Measurements from ENCODE around the gene JMJD4.

JMJD4 gene

DNA sequence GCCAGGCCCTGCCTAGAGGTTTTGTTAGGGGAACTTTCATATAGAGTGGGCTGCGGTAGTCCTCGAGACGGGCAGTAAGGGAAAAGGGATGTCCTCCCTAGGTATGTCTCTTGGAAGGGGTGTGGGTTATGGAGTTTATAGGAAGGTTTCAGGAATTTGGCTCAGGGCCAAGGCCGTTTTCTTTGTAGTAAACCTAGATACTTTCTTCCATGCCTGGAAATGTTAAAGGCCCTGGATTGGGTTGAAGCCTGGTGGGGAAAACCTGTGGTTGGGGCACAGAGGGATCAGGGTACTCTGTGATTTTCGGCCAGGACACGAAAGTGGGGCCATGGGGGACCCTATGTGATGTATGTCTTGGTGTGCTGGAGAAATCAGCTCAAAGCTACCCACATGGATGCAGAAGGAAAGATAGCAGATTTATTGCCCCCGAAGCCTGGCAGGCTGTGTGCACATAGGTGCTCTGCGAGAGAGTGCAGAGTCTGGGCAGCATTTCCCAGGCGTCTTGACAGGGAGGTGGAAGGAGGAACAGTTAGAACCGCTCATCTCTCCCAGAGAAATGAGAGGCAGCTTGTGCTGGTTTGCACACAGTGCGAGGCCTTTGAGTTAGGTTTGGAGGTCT, 1.8 kb upstream of the JMJD4 start:
- Histone ChIP-seq H3K4me1 (peaks cover 0 to 33% (median 30%) of the 10 kb centered on the region in 4 donors), H3K9me3 (no peaks in the 10 kb centered on the region), H3K36me3 (peaks cover 0 to 23% (median 12%) of the 10 kb centered on the region in 3 donors), H3K4me3 (no peak overlapping the region), H3K27me3 (no peaks in the 10 kb centered on the region), H3K27ac (no peak overlapping the region)
- no peak for DNase-seq
- TF ChIP-seq, protein P1, sequence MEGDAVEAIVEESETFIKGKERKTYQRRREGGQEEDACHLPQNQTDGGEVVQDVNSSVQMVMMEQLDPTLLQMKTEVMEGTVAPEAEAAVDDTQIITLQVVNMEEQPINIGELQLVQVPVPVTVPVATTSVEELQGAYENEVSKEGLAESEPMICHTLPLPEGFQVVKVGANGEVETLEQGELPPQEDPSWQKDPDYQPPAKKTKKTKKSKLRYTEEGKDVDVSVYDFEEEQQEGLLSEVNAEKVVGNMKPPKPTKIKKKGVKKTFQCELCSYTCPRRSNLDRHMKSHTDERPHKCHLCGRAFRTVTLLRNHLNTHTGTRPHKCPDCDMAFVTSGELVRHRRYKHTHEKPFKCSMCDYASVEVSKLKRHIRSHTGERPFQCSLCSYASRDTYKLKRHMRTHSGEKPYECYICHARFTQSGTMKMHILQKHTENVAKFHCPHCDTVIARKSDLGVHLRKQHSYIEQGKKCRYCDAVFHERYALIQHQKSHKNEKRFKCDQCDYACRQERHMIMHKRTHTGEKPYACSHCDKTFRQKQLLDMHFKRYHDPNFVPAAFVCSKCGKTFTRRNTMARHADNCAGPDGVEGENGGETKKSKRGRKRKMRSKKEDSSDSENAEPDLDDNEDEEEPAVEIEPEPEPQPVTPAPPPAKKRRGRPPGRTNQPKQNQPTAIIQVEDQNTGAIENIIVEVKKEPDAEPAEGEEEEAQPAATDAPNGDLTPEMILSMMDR (IDR thresholded peaks at IDR 0.05) = no peak
- intact Hi-C loops (cut with DNase I; ENCODE audit: low total_unique reads) = loop anchor here (10.0 kb wide), 3 partner anchors 348 to 668 kb away; partner anchors contain the start of genes ARF1, IBA57 and TRIM11

GRCh38 chr1:227735539-227736285, 610 bp upstream of the JMJD4 start:
- Histone ChIP-seq H3K36me3 (peaks cover 0 to 35% (median 16%) of the 10 kb centered on the region in 3 donors), H3K4me1 (peaks cover 0 to 38% (median 30%) of the 10 kb centered on the region in 4 donors), H3K27me3 (no peaks in the 10 kb centered on the region), H3K9me3 (no peaks in the 10 kb centered on the region), H3K4me3 (peak overlapping the region; percentile 80 to 83), H3K27ac (peak overlapping the region; percentile 87 to 88)
- TF ChIP-seq, protein P1 (IDR thresholded peaks at IDR 0.05) = no peak
- no peak for DNase-seq
- intact Hi-C loops (cut with DNase I; ENCODE audit: low total_unique reads) = loop anchor here (10.0 kb wide), 3 partner anchors 349 to 669 kb away; partner anchors contain the start of genes ARF1, IBA57 and TRIM11

DNA sequence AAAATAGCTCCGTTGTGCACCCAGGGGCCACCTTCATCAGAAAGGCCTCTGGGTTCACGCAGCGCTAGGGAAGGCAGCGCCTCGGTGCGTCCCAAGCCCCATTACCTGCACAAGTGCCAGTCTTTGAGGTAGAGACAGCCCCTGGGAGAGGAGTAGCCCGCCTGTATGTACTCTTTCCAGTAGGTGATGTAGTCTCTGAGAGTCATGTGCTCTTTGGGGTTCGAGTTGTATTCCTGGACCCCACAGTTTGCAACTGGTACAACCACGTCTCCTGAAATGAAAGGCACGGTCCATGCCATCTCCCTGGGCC, 601 bp downstream of the JMJD4 start:
- H3K36me3 ChIP-seq = peaks cover 0 to 33% (median 16%) of the 10 kb centered on the region in 3 donors
- H3K4me1 ChIP-seq = peaks cover 0 to 45% (median 37%) of the 10 kb centered on the region in 4 donors
- H3K27ac ChIP-seq = peak overlapping the region; percentile 87 to 88
- H3K4me3 ChIP-seq = peak overlapping the region; percentile 80 to 83
- H3K27me3 ChIP-seq = no peaks in the 10 kb centered on the region
- H3K9me3 ChIP-seq = no peaks in the 10 kb centered on the region
- TF ChIP-seq, protein P1 (IDR thresholded peaks at IDR 0.05) = no peak
- intact Hi-C loops (cut with DNase I; ENCODE audit: low total_unique reads) = loop anchor here (5.0 to 10.0 kb wide), 4 partner anchors 177 to 670 kb away; partner anchors contain the start of genes ARF1, IBA57 and TRIM11
- no peak for DNase-seq

- peak overlapping the region in 1 of 2 donors; percentile 88 for H3K27ac ChIP-seq
- H3K9me3 ChIP-seq = no peaks in the 10 kb centered on the region
- intact Hi-C loops (cut with DNase I; ENCODE audit: low total_unique reads) = loop anchor here (5.0 to 10.0 kb wide), 4 partner anchors 177 to 671 kb away; partner anchors contain the start of genes ARF1, IBA57 and TRIM11
- H3K4me1 ChIP-seq = peaks cover 0 to 51% (median 43%) of the 10 kb centered on the region in 4 donors
- peak overlapping the region; percentile 80 to 83 for H3K4me3 ChIP-seq
- no peak for DNase-seq
- peaks cover 0 to 30% (median 16%) of the 10 kb centered on the region in 3 donors for H3K36me3 ChIP-seq
- H3K27me3 ChIP-seq = no peaks in the 10 kb centered on the region
- TF ChIP-seq, protein P1 (IDR thresholded peaks at IDR 0.05) = no peak
Measured at GRCh38 chr1:227733751-227734545, 1.2 kb downstream of the JMJD4 start.

DNA sequence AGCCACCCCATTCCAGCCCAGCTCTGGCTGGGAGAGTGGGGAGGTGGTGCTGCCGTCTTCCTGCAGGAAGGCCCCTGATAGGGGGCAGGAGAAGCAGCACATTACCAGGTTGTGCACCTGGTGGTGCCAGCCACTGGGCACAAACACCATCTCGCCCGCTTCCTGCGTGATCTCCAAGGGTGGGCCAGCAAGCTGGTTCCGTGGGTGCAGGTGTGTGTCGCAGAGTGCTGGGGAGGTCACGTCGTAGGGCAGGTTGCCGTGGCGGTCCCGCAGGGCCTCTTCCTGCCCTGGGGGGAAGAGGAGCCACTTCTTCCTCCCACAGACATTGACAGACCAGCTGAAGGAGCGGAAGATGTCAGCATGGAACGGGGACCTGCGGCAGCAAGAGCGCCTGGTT, 1.8 kb downstream of the JMJD4 start:
- H3K9me3 ChIP-seq = no peaks in the 10 kb centered on the region
- no peaks in the 10 kb centered on the region for H3K27me3 ChIP-seq
- H3K4me1 ChIP-seq = peaks cover 0 to 56% (median 46%) of the 10 kb centered on the region in 4 donors
- TF ChIP-seq, protein P1 (IDR thresholded peaks at IDR 0.05) = no peak
- H3K36me3 ChIP-seq = peaks cover 0 to 30% (median 16%) of the 10 kb centered on the region in 3 donors
- no peak for DNase-seq
- intact Hi-C loops (cut with DNase I; ENCODE audit: low total_unique reads) = loop anchor here (5.0 to 10.0 kb wide), 4 partner anchors 176 to 671 kb away; partner anchors contain the start of genes ARF1, IBA57 and TRIM11
- H3K4me3 ChIP-seq = no peak overlapping the region
- H3K27ac ChIP-seq = no peak overlapping the region

Measured in tibial artery (tissue), 4 donors.